NCI-H2171 treated with DMSO at 0.1 percent for 48 hours (cell line): ENCODE measurements around the gene ZFAND2A.
A peak's percentile ranks its signal among the peaks of the same experiment; 100 is the strongest.
"Not testable (repeated sequence)": the region's sequence is repeated elsewhere in the genome, so short reads cannot be mapped to it uniquely, and the experiment has no call there.

ENCODE experiments used
- DNase-seq: peaks from one replicate; lab custom pipeline; 2025; lab: John Stamatoyannopoulos, UW

The ZFAND2A gene

GRCh38 chr7:1151653-1152425 is 8.2 kb downstream of the ZFAND2A start:
- DNase-seq, result no peak

- no peak for DNase-seq
Measured at GRCh38 chr7:1151156-1151555, 8.8 kb downstream of the ZFAND2A start.

- no peak for DNase-seq
Measured at GRCh38 chr7:1150400-1151002, 9.5 kb downstream of the ZFAND2A start.

- DNase-seq, result no peak
Measured at GRCh38 chr7:1149351-1149794, 10.6 kb downstream of the ZFAND2A start.

- DNase-seq, result not testable (repeated sequence)
Measured at GRCh38 chr7:1147873-1148272, 12.1 kb downstream of the ZFAND2A start.

- no peak for DNase-seq
Measured at GRCh38 chr7:1144269-1144771, 15.7 kb downstream of the ZFAND2A start.

GRCh38 chr7:1143031-1143430 is 17.0 kb downstream of the ZFAND2A start:
- DNase-seq, result not testable (repeated sequence)

- no peak for DNase-seq
Measured at GRCh38 chr7:1142051-1142635, 17.9 kb downstream of the ZFAND2A start.

GRCh38 chr7:1141651-1142050 is 18.3 kb downstream of the ZFAND2A start:
- DNase-seq, result no peak

GRCh38 chr7:1140476-1141104 is 19.4 kb downstream of the ZFAND2A start:
- no peak for DNase-seq

- DNase-seq, result peak; percentile 52
Measured at GRCh38 chr7:1137517-1138167, 22.4 kb downstream of the ZFAND2A start.

GRCh38 chr7:1136841-1137516 is 23.0 kb downstream of the ZFAND2A start:
- DNase-seq, result peak; percentile 33

GRCh38 chr7:1134951-1135350 is 25.0 kb downstream of the ZFAND2A start:
- no peak for DNase-seq

GRCh38 chr7:1131471-1132265 is 28.3 kb downstream of the ZFAND2A start:
- DNase-seq, result no peak

GRCh38 chr7:1130021-1130990 is 29.7 kb downstream of the ZFAND2A start:
- no peak for DNase-seq

GRCh38 chr7:1129431-1129830 is 30.6 kb downstream of the ZFAND2A start:
- DNase-seq, result no peak

GRCh38 chr7:1127001-1127400 is 33.0 kb downstream of the ZFAND2A start:
- DNase-seq, result peak; percentile 75

GRCh38 chr7:1125603-1125969 is 34.4 kb downstream of the ZFAND2A start:
- no peak for DNase-seq

- DNase-seq, result no peak
Measured at GRCh38 chr7:1124816-1125602, 35.0 kb downstream of the ZFAND2A start.
